ENCODE results near the gene POSTN. TPM values are rescaled to one million over a fixed set of nuclear protein-coding genes. Genes with fewer than 3 reads are reported as not detected.

POSTN gene
- total RNA-seq, 2 experiments from 2014 or later = not detected

DNA sequence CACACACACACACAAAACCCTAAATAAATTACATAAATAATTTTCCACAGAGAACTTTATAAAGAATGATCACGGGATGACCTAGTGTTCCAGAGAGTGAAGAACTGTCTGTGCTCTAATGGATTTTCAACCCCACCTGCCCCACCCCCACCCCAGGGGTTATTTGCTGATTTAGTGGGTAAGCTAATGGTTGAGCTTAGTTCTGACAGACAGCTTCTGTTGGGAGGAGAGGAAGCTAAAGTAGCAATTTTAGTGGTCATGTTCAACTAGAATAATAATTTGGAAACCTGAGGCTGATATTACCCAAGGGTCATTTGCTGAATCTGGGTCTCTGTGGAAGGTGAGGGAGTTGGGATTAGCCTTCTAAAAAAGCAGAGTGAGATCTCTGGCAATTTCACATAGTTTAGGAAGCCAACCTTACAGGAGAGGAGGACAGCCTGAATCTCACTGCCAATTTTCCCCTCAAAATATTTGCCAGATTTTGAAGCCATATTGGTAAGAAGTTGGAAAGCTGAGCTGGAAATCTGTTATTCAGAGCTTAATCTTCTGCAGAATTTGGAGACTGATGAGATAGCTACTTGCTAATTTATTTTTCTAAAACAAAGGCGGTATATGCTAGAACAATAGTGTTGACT is 68.7 kb downstream of the POSTN start:
- H3K27me3 Mint-ChIP-seq = no peaks in the 10 kb centered on the region
- ChIA-PET POLR2A (no interaction called here), CTCF (interaction anchor here (0.9 kb wide), 1 partner anchor 11 kb away, joined by 3 read pairs; no protein-coding TSS in a partner anchor)
- H3K4me1 Mint-ChIP-seq (ENCODE audit: low read depth) = no peaks in the 10 kb centered on the region
- TF ChIP-seq, protein P1, sequence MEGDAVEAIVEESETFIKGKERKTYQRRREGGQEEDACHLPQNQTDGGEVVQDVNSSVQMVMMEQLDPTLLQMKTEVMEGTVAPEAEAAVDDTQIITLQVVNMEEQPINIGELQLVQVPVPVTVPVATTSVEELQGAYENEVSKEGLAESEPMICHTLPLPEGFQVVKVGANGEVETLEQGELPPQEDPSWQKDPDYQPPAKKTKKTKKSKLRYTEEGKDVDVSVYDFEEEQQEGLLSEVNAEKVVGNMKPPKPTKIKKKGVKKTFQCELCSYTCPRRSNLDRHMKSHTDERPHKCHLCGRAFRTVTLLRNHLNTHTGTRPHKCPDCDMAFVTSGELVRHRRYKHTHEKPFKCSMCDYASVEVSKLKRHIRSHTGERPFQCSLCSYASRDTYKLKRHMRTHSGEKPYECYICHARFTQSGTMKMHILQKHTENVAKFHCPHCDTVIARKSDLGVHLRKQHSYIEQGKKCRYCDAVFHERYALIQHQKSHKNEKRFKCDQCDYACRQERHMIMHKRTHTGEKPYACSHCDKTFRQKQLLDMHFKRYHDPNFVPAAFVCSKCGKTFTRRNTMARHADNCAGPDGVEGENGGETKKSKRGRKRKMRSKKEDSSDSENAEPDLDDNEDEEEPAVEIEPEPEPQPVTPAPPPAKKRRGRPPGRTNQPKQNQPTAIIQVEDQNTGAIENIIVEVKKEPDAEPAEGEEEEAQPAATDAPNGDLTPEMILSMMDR (IDR thresholded peaks at IDR 0.05) = no peak
- DNase-seq = no peak
- no peak overlapping the region for H3K27ac Mint-ChIP-seq
- H3K9me3 Mint-ChIP-seq = peaks cover 9% of the 10 kb centered on the region
- no peak overlapping the region for H3K4me3 Mint-ChIP-seq
- no peaks in the 10 kb centered on the region for H3K36me3 Mint-ChIP-seq (ENCODE audit: low read depth)
- intact Hi-C loops (cut with micrococcal nuclease) = no loop called here
- ATAC-seq = no peak

DNA sequence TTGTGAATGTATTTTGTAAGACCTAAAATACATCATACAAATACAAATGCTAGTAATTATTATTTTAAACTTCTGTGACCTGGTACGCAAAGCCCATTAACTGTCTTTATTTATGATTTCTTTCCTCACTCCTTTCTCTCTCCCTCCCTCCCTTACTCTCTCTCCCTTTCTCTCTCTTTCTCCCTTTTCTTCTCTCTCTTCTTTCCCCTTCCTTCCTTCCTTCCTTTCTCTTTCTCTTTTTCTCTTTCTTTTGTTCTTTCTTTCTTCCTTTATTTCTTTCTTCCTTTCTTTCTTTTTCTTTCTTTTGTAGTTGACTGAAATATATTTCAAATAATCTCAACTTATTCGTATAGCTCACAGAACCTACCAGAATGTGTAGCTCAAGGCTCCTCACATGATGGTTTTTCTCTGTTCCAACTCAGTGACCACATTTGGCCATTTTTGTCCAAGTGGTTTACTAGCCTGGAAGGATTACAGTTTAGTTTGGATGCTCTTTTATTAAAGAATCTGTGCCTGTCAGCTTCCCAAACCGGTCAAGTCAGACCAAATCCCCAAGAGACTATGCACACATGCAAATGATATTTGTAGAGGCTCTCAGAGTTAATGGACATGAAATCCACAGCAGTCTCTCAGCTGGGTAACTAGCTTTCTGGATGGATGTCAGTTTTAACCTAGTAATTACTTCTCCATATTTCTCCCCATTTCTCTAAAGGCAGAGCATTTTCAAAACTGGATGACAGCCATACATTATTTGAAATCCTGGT is 71.7 kb downstream of the POSTN start:
- ATAC-seq (no peak), DNase-seq (no peak)
- peaks cover 5% of the 10 kb centered on the region for H3K9me3 Mint-ChIP-seq
- no peak overlapping the region for H3K4me3 Mint-ChIP-seq
- CTCF ChIA-PET = no interaction called here
- intact Hi-C loops (cut with micrococcal nuclease) = no loop called here
- H3K27ac Mint-ChIP-seq = no peak overlapping the region
- H3K4me1 Mint-ChIP-seq (ENCODE audit: low read depth) = no peaks in the 10 kb centered on the region
- POLR2A ChIA-PET = no interaction called here
- H3K27me3 Mint-ChIP-seq = no peaks in the 10 kb centered on the region
- H3K36me3 Mint-ChIP-seq (ENCODE audit: low read depth) = no peaks in the 10 kb centered on the region
- TF ChIP-seq, protein P1 (IDR thresholded peaks at IDR 0.05) = no peak

DNA sequence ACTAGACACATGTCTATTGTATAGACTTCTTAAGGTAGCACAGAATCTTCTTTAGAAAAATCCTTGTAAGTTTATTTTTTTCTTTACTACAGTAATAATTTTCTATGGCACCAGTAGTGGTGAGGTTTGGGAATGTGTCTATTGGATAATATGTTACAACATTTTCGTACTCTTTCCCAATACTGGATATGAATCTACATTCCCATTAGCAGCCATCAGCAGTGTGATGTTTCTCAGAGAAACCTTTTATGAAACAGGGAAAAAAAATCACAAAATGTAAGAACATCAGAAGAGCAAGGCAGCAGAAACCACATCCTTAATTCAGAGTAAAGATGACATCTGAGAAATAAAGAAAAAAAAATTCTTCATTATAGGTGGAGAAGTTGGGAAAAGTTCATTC is 83.3 kb downstream of the POSTN start:
- H3K27ac Mint-ChIP-seq = no peak overlapping the region

More for the DNA sequence above, 83.3 kb downstream of the POSTN start:
- CTCF ChIA-PET = no interaction called here
- TF ChIP-seq, protein P1 (IDR thresholded peaks at IDR 0.05) = no peak
- no peak for ATAC-seq
- POLR2A ChIA-PET = no interaction called here
- intact Hi-C loops (cut with micrococcal nuclease) = no loop called here
- DNase-seq = no peak
- no peaks in the 10 kb centered on the region for H3K9me3 Mint-ChIP-seq
- no peaks in the 10 kb centered on the region for H3K4me1 Mint-ChIP-seq (ENCODE audit: low read depth)
- H3K4me3 Mint-ChIP-seq = no peak overlapping the region
- no peaks in the 10 kb centered on the region for H3K36me3 Mint-ChIP-seq (ENCODE audit: low read depth)
- no peaks in the 10 kb centered on the region for H3K27me3 Mint-ChIP-seq

All from activated CD8-positive, alpha-beta T cell treated with anti-CD3 and anti-CD28 coated beads for 36 hours (primary cell).